Sigmoid colon (tissue), 7 donors: ENCODE results near the gene STAC. TPM values are rescaled to one million over a fixed set of nuclear protein-coding genes. Genes with fewer than 3 reads are reported as not detected.

Experiments
- DNase-seq: peaks from one replicate; pipeline ENCODE4 v3.0.0-alpha.2; 2019
- H3K27ac ChIP-seq, 4 donors: fragments of 200-600 bp; sonication (generic); one replicate each; pipeline ENCODE4 v1.5.1; 2016 to 2019; ENCODE audit warnings: mild to moderate bottlenecking in 1 of 4
- H3K27me3 ChIP-seq, 3 donors: fragments of 200-600 bp; sonication (generic); one replicate each; pipeline ENCODE4 v1.5.1; 2019; ENCODE audit warnings: mild to moderate bottlenecking in 1 of 3
- H3K36me3 ChIP-seq, 4 donors: fragments of 200-600 bp; sonication (generic); one replicate each; pipeline ENCODE4 v1.5.1; 2016 to 2019
- H3K4me1 ChIP-seq, 4 donors: fragments of 200-600 bp; sonication (generic); one replicate each; pipeline ENCODE4 v1.5.1; 2017 to 2019
- H3K4me3 ChIP-seq, 4 donors: fragments of 200-600 bp; sonication (generic); one replicate each; pipeline ENCODE4 v1.5.1; 2017 to 2019; ENCODE audit warnings: mild to moderate bottlenecking in 2 of 4, moderate library complexity in 1 of 4
- H3K9me3 ChIP-seq, 4 donors: fragments of 200-600 bp in 3 of 4; sonication (generic) in 3 of 4; one replicate each; pipeline versions ENCODE4 v1.5.1 to v1.6.1; 2013 to 2019
- CTCF ChIP-seq, 4 experiments: fragments of 450-650 bp in 3 of 4; fragments of 200-600 bp in 1 of 4; IDR thresholded peaks; one replicate each; pipeline ENCODE4 v1.5.1; 2016 to 2019; ENCODE audit warnings: antibody characterized with exemption in 4 of 4, mild to moderate bottlenecking in 3 of 4, moderate library complexity in 2 of 4
- EP300 ChIP-seq, 4 donors: sonication (generic); formaldehyde crosslinking; IDR thresholded peaks; one replicate each; pipeline ENCODE4 v1.6.1; 2017; ENCODE audit warnings: antibody characterized with exemption in 4 of 4
- POLR2A ChIP-seq, 2 donors: fragments of 450-650 bp; IDR thresholded peaks; one replicate each; pipeline ENCODE4 v1.6.1; 2016; ENCODE audit warnings: antibody characterized with exemption in 2 of 2, mild to moderate bottlenecking in 2 of 2, moderate library complexity in 2 of 2
- POLR2AphosphoS5 ChIP-seq, 4 donors: sonication (generic); formaldehyde crosslinking; IDR thresholded peaks; one replicate each; pipeline ENCODE4 v1.6.1; 2017; ENCODE audit warnings: antibody characterized with exemption in 4 of 4
- WGBS, 2 donors: extraction: QIAGEN DNeasy Blood & Tissue Kit; methylation state at CpG; one replicate each; pipeline ENCODE4 v1.1.7; 2013; 5-methylcytosine and 5-hydroxymethylcytosine counted together
- intact Hi-C: fragments of 100-400 bp; cut with DNase I; formaldehyde crosslinking; loops from one replicate; pipeline ENCODE4 v1.15.1; 2023
- polyA plus RNA-seq, 3 donors: library from polyadenylated mRNA; stranded (reverse); fragments of 200-250 nt; gene quantifications; one replicate each; pipeline ENCODE4 v1.2.3, GENCODE V29; 2013
- total RNA-seq, 4 donors: library from RNA; depleted of rRNA; stranded (reverse); fragments of >200 nt; gene quantifications; one replicate each; pipeline ENCODE4 v1.1.0, GENCODE V29; 2016
- donor health status: healthy with polysubstance abuse.
- donor health status: Bipolar disorder and iron deficiency.
- donor health status: healthy.

STAC gene
- total and polyA plus RNA-seq, 7 donors: 0.42 to 39.6 (median 17.4) TPM; not detected in 2

GRCh38 chr3:36434687-36435426 is 54.6 kb downstream of the STAC start:
- Histone ChIP-seq H3K36me3 (no peaks in the 10 kb centered on the region), H3K27me3 (no peaks in the 10 kb centered on the region), H3K4me1 (no peaks in the 10 kb centered on the region), H3K27ac (no peak overlapping the region), H3K9me3 (peaks cover 0 to under 1% (median 0%) of the 10 kb centered on the region in 4 donors), H3K4me3 (no peak overlapping the region)
- DNase-seq: no peak
- intact Hi-C loops: no loop called here
- WGBS, 2 donors: 65 to 77% methylated on average over 2 of the region's 2 CpGs
- no peak for TF ChIP-seq POLR2A (IDR thresholded peaks at IDR 0.05)

- no peak overlapping the region for H3K4me3 ChIP-seq
- H3K9me3 ChIP-seq: peaks cover 0 to 2% (median 0%) of the 10 kb centered on the region in 4 donors
- H3K4me1 ChIP-seq: peaks cover 0 to 12% (median 4%) of the 10 kb centered on the region in 4 donors
- H3K36me3 ChIP-seq: no peaks in the 10 kb centered on the region
- intact Hi-C loops: no loop called here
- no peak overlapping the region for H3K27ac ChIP-seq
- H3K27me3 ChIP-seq: no peaks in the 10 kb centered on the region
- no peak for TF ChIP-seq CTCF (IDR thresholded peaks at IDR 0.05)
- no peak for TF ChIP-seq POLR2A (IDR thresholded peaks at IDR 0.05)
- no peak for TF ChIP-seq POLR2AphosphoS5 (IDR thresholded peaks at IDR 0.05)
- TF ChIP-seq EP300 (IDR thresholded peaks at IDR 0.05): no peak
- no peak for DNase-seq
- 73 to 81% methylated on average over 10 of the region's 10 CpGs for WGBS, 2 donors
Observed at GRCh38 chr3:36443028-36443686, 62.9 kb downstream of the STAC start.

- no peak for DNase-seq
- WGBS, 2 donors: 82 to 90% methylated on average over 1 of the region's 1 CpG
- intact Hi-C loops: no loop called here
Observed at GRCh38 chr3:36444909-36445308, 64.6 kb downstream of the STAC start.

GRCh38 chr3:36446276-36446675 is 66.0 kb downstream of the STAC start:
- intact Hi-C loops: no loop called here
- Histone ChIP-seq H3K4me3 (no peak overlapping the region), H3K9me3 (no peaks in the 10 kb centered on the region), H3K4me1 (peaks cover 0 to 12% (median 5%) of the 10 kb centered on the region in 4 donors), H3K36me3 (no peaks in the 10 kb centered on the region), H3K27me3 (no peaks in the 10 kb centered on the region), H3K27ac (no peak overlapping the region)
- no peak for DNase-seq
- no peak for TF ChIP-seq CTCF (IDR thresholded peaks at IDR 0.05)
- no peak for TF ChIP-seq POLR2AphosphoS5 (IDR thresholded peaks at IDR 0.05)
- no peak for TF ChIP-seq EP300 (IDR thresholded peaks at IDR 0.05)

More at GRCh38 chr3:36444909-36445308, 64.6 kb downstream of the STAC start:
- Histone ChIP-seq H3K27me3 (no peaks in the 10 kb centered on the region), H3K27ac (peak overlapping the region in 2 of 4 donors; percentile 13 to 27), H3K9me3 (peaks cover 0 to under 1% (median 0%) of the 10 kb centered on the region in 4 donors), H3K4me3 (no peak overlapping the region), H3K36me3 (no peaks in the 10 kb centered on the region), H3K4me1 (peaks cover 0 to 12% (median 4%) of the 10 kb centered on the region in 4 donors)
- TF ChIP-seq CTCF (IDR thresholded peaks at IDR 0.05): no peak
- TF ChIP-seq POLR2AphosphoS5 (IDR thresholded peaks at IDR 0.05): no peak
- TF ChIP-seq POLR2A (IDR thresholded peaks at IDR 0.05): no peak
- TF ChIP-seq EP300 (IDR thresholded peaks at IDR 0.05): no peak

GRCh38 chr3:36447061-36447460 is 66.8 kb downstream of the STAC start:
- no peak for TF ChIP-seq POLR2A (IDR thresholded peaks at IDR 0.05)
- TF ChIP-seq CTCF (IDR thresholded peaks at IDR 0.05): no peak
- TF ChIP-seq EP300 (IDR thresholded peaks at IDR 0.05): no peak
- TF ChIP-seq POLR2AphosphoS5 (IDR thresholded peaks at IDR 0.05): no peak
- Histone ChIP-seq H3K9me3 (no peaks in the 10 kb centered on the region), H3K4me3 (no peak overlapping the region), H3K27ac (no peak overlapping the region), H3K27me3 (no peaks in the 10 kb centered on the region), H3K4me1 (peaks cover 0 to 17% (median 11%) of the 10 kb centered on the region in 4 donors), H3K36me3 (no peaks in the 10 kb centered on the region)
- WGBS, 2 donors: 13 to 41% methylated on average over 2 of the region's 2 CpGs
- no peak for DNase-seq
- intact Hi-C loops: no loop called here
